H9 (cell line): ENCODE results near the gene ATN1. TPM values are rescaled to one million over a fixed set of nuclear protein-coding genes. Genes with fewer than 3 reads are reported as not detected.
A peak's percentile ranks its signal among the peaks of the same experiment; 100 is the strongest.

Source experiments
- DNase-seq: peaks from one replicate; pipeline ENCODE4 v3.0.0-alpha.2; 2017
- H2AFZ ChIP-seq: one replicate; pipeline ENCODE4 v1.6.1; 2013; ENCODE audit warnings: mild to moderate bottlenecking, low read length, control low read depth, moderate library complexity
- H2AK5ac ChIP-seq: 2 replicates; pipeline ENCODE4 v1.6.1; 2013; ENCODE audit warnings: low read length, control low read depth, mixed read lengths; ENCODE audit not compliant: insufficient read length
- H2BK120ac ChIP-seq: one replicate; pipeline ENCODE4 v1.6.1; 2013; ENCODE audit warnings: low read depth, mild to moderate bottlenecking, low read length, control low read depth, inconsistent platforms; ENCODE audit not compliant: poor library complexity, severe bottlenecking
- H2BK12ac ChIP-seq: 2 replicates; pipeline ENCODE4 v1.6.1; 2013; ENCODE audit warnings: low read length, control low read depth, mixed read lengths, low read depth; ENCODE audit not compliant: insufficient read length
- H2BK15ac ChIP-seq: 2 replicates; pipeline ENCODE4 v1.6.1; 2013; ENCODE audit warnings: low read depth, low read length, control low read depth
- H2BK20ac ChIP-seq: one replicate; pipeline ENCODE4 v1.6.1; 2013; ENCODE audit warnings: low read depth, mild to moderate bottlenecking, low read length, control low read depth, inconsistent platforms; ENCODE audit not compliant: poor library complexity, severe bottlenecking
- H2BK5ac ChIP-seq: 2 replicates; pipeline ENCODE4 v1.6.1; 2013; ENCODE audit warnings: low read length, control low read depth, mixed read lengths; ENCODE audit not compliant: insufficient read length
- H3K14ac ChIP-seq: 2 replicates; pipeline ENCODE4 v1.6.1; 2013; ENCODE audit warnings: low read length, control low read depth; ENCODE audit not compliant: insufficient read depth
- H3K18ac ChIP-seq: 2 replicates; pipeline ENCODE4 v1.6.1; 2013; ENCODE audit warnings: low read depth, mild to moderate bottlenecking, mixed read lengths, low read length, control low read depth; ENCODE audit not compliant: insufficient read length
- H3K23ac ChIP-seq: 2 replicates; pipeline ENCODE4 v1.6.1; 2013; ENCODE audit warnings: low read length, control low read depth, mixed read lengths, low read depth; ENCODE audit not compliant: insufficient read length
- H3K23me2 ChIP-seq: 2 replicates; pipeline ENCODE4 v1.6.1; 2013; ENCODE audit warnings: low read depth, mild to moderate bottlenecking, mixed read lengths, low read length, control low read depth; ENCODE audit not compliant: insufficient read length, poor library complexity, severe bottlenecking
- H3K27ac ChIP-seq: 2 replicates; pipeline ENCODE4 v1.5.1; 2013; ENCODE audit warnings: low read length, control low read depth, mixed read lengths, low read depth; ENCODE audit not compliant: insufficient read length
- H3K27me3 ChIP-seq: 2 replicates; pipeline ENCODE4 v1.6.1; 2013; ENCODE audit warnings: low read length, control low read depth, inconsistent platforms; ENCODE audit not compliant: insufficient read depth
- H3K4ac ChIP-seq: 2 replicates; pipeline ENCODE4 v1.6.1; 2013; ENCODE audit warnings: low read depth, mild to moderate bottlenecking, control low read depth, inconsistent platforms, low read length, moderate library complexity
- H3K4me1 ChIP-seq: 2 replicates; pipeline ENCODE4 v1.6.1; 2013; ENCODE audit warnings: low read length, control low read depth, inconsistent platforms; ENCODE audit not compliant: insufficient read depth
- H3K4me2 ChIP-seq: 2 replicates; pipeline ENCODE4 v1.6.1; 2013; ENCODE audit warnings: low read length, control low read depth, mixed read lengths; ENCODE audit not compliant: insufficient read length, insufficient read depth
- H3K56ac ChIP-seq: 2 replicates; pipeline ENCODE4 v1.6.1; 2013; ENCODE audit warnings: low read depth, mild to moderate bottlenecking, mixed read lengths, low read length, control low read depth; ENCODE audit not compliant: insufficient read length
- H3K79me1 ChIP-seq: 2 replicates; pipeline ENCODE4 v1.6.1; 2013; ENCODE audit warnings: low read depth, mild to moderate bottlenecking, moderate library complexity, low read length, control low read depth, inconsistent platforms; ENCODE audit not compliant: insufficient read depth, poor library complexity, severe bottlenecking
- H3K79me2 ChIP-seq: 2 replicates; pipeline ENCODE4 v1.6.1; 2013; ENCODE audit warnings: low read length, control low read depth, inconsistent platforms; ENCODE audit not compliant: insufficient read depth
- H3K9ac ChIP-seq: 2 replicates; pipeline ENCODE4 v1.6.1; 2013; ENCODE audit warnings: low read length, control low read depth, mixed read lengths; ENCODE audit not compliant: insufficient read length; ENCODE audit errors: extremely low read depth
- H3K9me3 ChIP-seq: one replicate; pipeline ENCODE4 v1.6.1; 2013; ENCODE audit warnings: low read depth, low read length, inconsistent platforms; ENCODE audit not compliant: control insufficient read depth
- H3T11ph ChIP-seq: one replicate; pipeline ENCODE4 v1.6.1; 2013; ENCODE audit warnings: mild to moderate bottlenecking, low read length, control low read depth, inconsistent platforms
- H4K20me1 ChIP-seq: one replicate; pipeline ENCODE4 v1.6.1; 2013; ENCODE audit not compliant: control insufficient read depth, insufficient read length, insufficient read depth
- H4K5ac ChIP-seq: 2 replicates; pipeline ENCODE4 v1.6.1; 2013; ENCODE audit warnings: low read depth, mild to moderate bottlenecking, mixed read lengths, low read length, control low read depth; ENCODE audit not compliant: insufficient read length
- H4K8ac ChIP-seq: replicated peaks from 2 replicates; pipeline ENCODE4 v1.6.1; 2013; ENCODE audit warnings: low read length, control low read depth, mixed read lengths, low read depth; ENCODE audit not compliant: insufficient read length
- H4K91ac ChIP-seq: 2 replicates; pipeline ENCODE4 v1.6.1; 2013; ENCODE audit warnings: low read depth, mild to moderate bottlenecking, moderate library complexity, mixed read lengths, low read length, control low read depth; ENCODE audit not compliant: insufficient read length
- H3K27ac Mint-ChIP-seq, 3 experiments: 2 replicates in 2 of 3; 3 replicates in 1 of 3; pipeline ENCODE4 v1.8.0; 2020 to 2021; ENCODE audit warnings: mixed read lengths in 3 of 3, mild to moderate bottlenecking in 1 of 3, moderate library complexity in 1 of 3
- H3K27me3 Mint-ChIP-seq: 2 replicates; pipeline ENCODE4 v1.8.0; 2021; ENCODE audit warnings: low read depth, mild to moderate bottlenecking, moderate library complexity, mixed read lengths
- H3K36me3 Mint-ChIP-seq, 3 experiments: 2 replicates in 2 of 3; 3 replicates in 1 of 3; pipeline ENCODE4 v1.8.0; 2020 to 2021; ENCODE audit warnings: low read depth in 3 of 3, mixed read lengths in 3 of 3; ENCODE audit not compliant: insufficient read depth in 1 of 3
- H3K4me1 Mint-ChIP-seq, 2 experiments: 2 replicates each; pipeline ENCODE4 v1.8.0; 2020; ENCODE audit warnings: mixed read lengths in 2 of 2
- H3K4me3 Mint-ChIP-seq, 2 experiments: 2 replicates in 1 of 2; 3 replicates in 1 of 2; pipeline ENCODE4 v1.8.0; 2020 to 2021; ENCODE audit warnings: mild to moderate bottlenecking in 2 of 2, mixed read lengths in 2 of 2, moderate library complexity in 1 of 2
- H3K9me3 Mint-ChIP-seq, 2 experiments: 2 replicates in 1 of 2; 3 replicates in 1 of 2; pipeline ENCODE4 v1.8.0; 2020; ENCODE audit warnings: mild to moderate bottlenecking in 2 of 2, mixed read lengths in 2 of 2, moderate library complexity in 1 of 2
- CTCF ChIP-seq: fragments of 200-600 bp; sonication (generic); conservative IDR thresholded peaks from 3 replicates; pipeline ENCODE4 v1.8.0; 2021; ENCODE audit warnings: antibody characterized with exemption, mild to moderate bottlenecking
- WGBS: extraction: QIAGEN DNeasy Blood & Tissue Kit; methylation state at CpG from one replicate; pipeline ENCODE4 v1.1.7; 2013; ENCODE audit warnings: missing lambda C conversion rate, low lambda C conversion rate, mixed read lengths; ENCODE audit not compliant: insufficient read length; ENCODE audit errors: extremely low coverage; 5-methylcytosine and 5-hydroxymethylcytosine counted together
- total RNA-seq: library from RNA; stranded (reverse); gene quantifications from 2 replicates; pipeline ENCODE4 v1.2.1, GENCODE V29; 2021

Gene ATN1
- total RNA-seq, 1 experiment from 2014 or later, result 103 TPM

- H3K23me2 ChIP-seq, result peaks cover 7% of the 10 kb centered on the region
- H2BK12ac ChIP-seq, result no peak overlapping the region
- no peak overlapping the region for H4K5ac ChIP-seq
- no peak for DNase-seq
- peak overlapping the region; percentile 61 to 80; a peak in 4 of 5 replicates for H3K4me3 Mint-ChIP-seq
- peak overlapping the region; percentile 10 to 96 (median 81); a peak in 6 of 7 replicates for H3K27ac Mint-ChIP-seq
- no peak overlapping the region for H4K91ac ChIP-seq
- no peak overlapping the region for H2BK5ac ChIP-seq
- no peaks in the 10 kb centered on the region for H3K9me3 ChIP-seq
- H3K36me3 Mint-ChIP-seq, result peaks cover 31 to 79% (median 56%) of the 10 kb centered on the region in 3 experiments
- H3K27ac ChIP-seq, result no peak overlapping the region
- H3T11ph ChIP-seq, result no peak overlapping the region
- no peak overlapping the region for H2BK120ac ChIP-seq
- no peak overlapping the region for H2AK5ac ChIP-seq
- peaks cover 3% of the 10 kb centered on the region; the same call in 1 of the 2 replicates for H3K79me2 ChIP-seq
- H4K8ac ChIP-seq, result no peak overlapping the region
- no peak overlapping the region for H3K56ac ChIP-seq
- H3K18ac ChIP-seq, result no peak overlapping the region
- no peaks in the 10 kb centered on the region for H4K20me1 ChIP-seq
- H2BK15ac ChIP-seq, result no peak overlapping the region
- no peaks in the 10 kb centered on the region; a peak in 1 of 5 replicates for H3K9me3 Mint-ChIP-seq
- no peaks in the 10 kb centered on the region for H3K27me3 ChIP-seq
- no peak overlapping the region for H3K23ac ChIP-seq
- H3K79me1 ChIP-seq, result no peaks in the 10 kb centered on the region
- no peaks in the 10 kb centered on the region; the same call in 1 of the 2 replicates for H3K27me3 Mint-ChIP-seq
- H3K4me1 Mint-ChIP-seq, result peaks cover 14 to 30% of the 10 kb centered on the region in 2 experiments
- H3K14ac ChIP-seq, result no peak overlapping the region
- H3K4me2 ChIP-seq, result no peak overlapping the region
- TF ChIP-seq CTCF, result no peak
- H2AFZ ChIP-seq, result no peak overlapping the region
- WGBS, result no CpG with 5 or more reads among the region's 3 CpGs
- no peak overlapping the region for H2BK20ac ChIP-seq
- H3K4me1 ChIP-seq, result no peaks in the 10 kb centered on the region
- no peak overlapping the region for H3K4ac ChIP-seq
- H3K9ac ChIP-seq, result no peak overlapping the region
Observed at GRCh38 chr12:6936194-6936635, 8.5 kb downstream of the ATN1 start.
